Gastrocnemius medialis (tissue), 4 donors: ENCODE results near the gene SWI5. TPM values are rescaled to one million over a fixed set of nuclear protein-coding genes. Genes with fewer than 3 reads are reported as not detected.

Experiments
- ATAC-seq, 2 donors: fragments of 150-250 bp; one replicate each; pipeline ENCODE4 v1.9.1; 2016
- DNase-seq, 2 donors: peaks; one replicate each; pipeline ENCODE4 v3.0.0-alpha.2; 2019
- H3K27ac ChIP-seq, 4 donors: fragments of 200-600 bp; sonication (generic); 1 replicate in 1 of 4; 2 replicates in 3 of 4; pipeline ENCODE4 v1.5.1; 2016 to 2018; ENCODE audit warnings: mild to moderate bottlenecking in 2 of 4, moderate library complexity in 1 of 4
- H3K27me3 ChIP-seq, 3 donors: fragments of 200-600 bp; sonication (generic) in 2 of 3; 1 replicate in 1 of 3; 2 replicates in 2 of 3; pipeline versions ENCODE4 v1.5.1 to v1.6.0; 2016 to 2019; ENCODE audit warnings: mild to moderate bottlenecking in 1 of 3, moderate library complexity in 1 of 3
- H3K36me3 ChIP-seq, 2 donors: fragments of 200-600 bp; sonication (generic) in 1 of 2; one replicate each; pipeline ENCODE4 v1.5.1; 2017 to 2018
- H3K4me1 ChIP-seq, 2 donors: fragments of 200-600 bp; sonication (generic) in 1 of 2; one replicate each; pipeline ENCODE4 v1.5.1; 2016 to 2017; ENCODE audit warnings: mild to moderate bottlenecking in 2 of 2
- H3K4me3 ChIP-seq, 4 donors: fragments of 200-600 bp; sonication (generic) in 3 of 4; 1 replicate in 1 of 4; 2 replicates in 3 of 4; pipeline ENCODE4 v1.5.1; 2016 to 2019; ENCODE audit warnings: mild to moderate bottlenecking in 2 of 4
- H3K9me3 ChIP-seq, 3 donors: fragments of 200-600 bp; sonication (generic) in 2 of 3; 1 replicate in 1 of 3; 2 replicates in 2 of 3; pipeline ENCODE4 v1.5.1; 2016 to 2019
- CTCF ChIP-seq, 5 experiments: fragments of 450-650 bp in 3 of 5; fragments of 200-600 bp in 2 of 5; sonication (generic) in 2 of 5; IDR thresholded peaks in 4 of 5; conservative IDR thresholded peaks in 1 of 5; 1 replicate in 4 of 5; 2 replicates in 1 of 5; pipeline ENCODE4 v1.5.1; 2016 to 2019; ENCODE audit warnings: antibody characterized with exemption in 5 of 5, mild to moderate bottlenecking in 3 of 5, moderate library complexity in 3 of 5
- POLR2A ChIP-seq, 2 donors: fragments of 450-650 bp; IDR thresholded peaks; one replicate each; pipeline ENCODE4 v1.6.1; 2017; ENCODE audit warnings: antibody characterized with exemption in 2 of 2, mild to moderate bottlenecking in 2 of 2, moderate library complexity in 2 of 2
- in situ Hi-C, 4 donors: fragments of 200-750 bp; cut with MboI; loops; one replicate each; pipeline versions ENCODE4 v1.15.0 to v1.8.0; 2017; ENCODE audit warnings: low sequenced_read_pairs in 4 of 4
- intact Hi-C: fragments of 100-400 bp; cut with DNase I; formaldehyde crosslinking; loops from one replicate; pipeline ENCODE4 v1.15.1; 2023; ENCODE audit warnings: low total_unique reads
- total RNA-seq, 4 donors: library from RNA; depleted of rRNA; stranded (reverse); fragments of >200 nt; gene quantifications; one replicate each; pipeline versions ENCODE4 v1.1.0 to v1.2.3, GENCODE V29; 2016

The SWI5 gene
- total RNA-seq, 4 donors from 2014 or later: 12.7 to 23.8 (median 13.5) TPM

GRCh38 chr9:128257907-128258306, 18.2 kb upstream of the SWI5 start:
- Histone ChIP-seq H3K36me3 (peaks cover 0 to 66% of the 10 kb centered on the region in 2 donors), H3K27me3 (peaks cover 0 to 2% (median 0%) of the 10 kb centered on the region in 3 donors), H3K4me1 (no peaks in the 10 kb centered on the region), H3K27ac (no peak overlapping the region), H3K9me3 (no peaks in the 10 kb centered on the region), H3K4me3 (no peak overlapping the region)
- in situ Hi-C loops (no loop called here), intact Hi-C loops (no loop called here)
- ATAC-seq (no peak), DNase-seq (no peak)
- no peak for TF ChIP-seq CTCF (IDR thresholded peaks at IDR 0.05 in 4 of 5, conservative IDR thresholded peaks at IDR 0.05 in 1 of 5)
- no peak for TF ChIP-seq POLR2A (IDR thresholded peaks at IDR 0.05)

- Histone ChIP-seq H3K36me3 (peaks cover 0 to 68% of the 10 kb centered on the region in 2 donors), H3K4me1 (no peaks in the 10 kb centered on the region), H3K9me3 (no peaks in the 10 kb centered on the region), H3K27ac (no peak overlapping the region), H3K4me3 (no peak overlapping the region), H3K27me3 (no peaks in the 10 kb centered on the region)
- DNase-seq (no peak), ATAC-seq (no peak)
- in situ Hi-C loops (no loop called here), intact Hi-C loops (no loop called here)
- no peak for TF ChIP-seq POLR2A (IDR thresholded peaks at IDR 0.05)
- no peak for TF ChIP-seq CTCF (IDR thresholded peaks at IDR 0.05 in 4 of 5, conservative IDR thresholded peaks at IDR 0.05 in 1 of 5)
Observed at GRCh38 chr9:128258326-128258725, 17.8 kb upstream of the SWI5 start.

- TF ChIP-seq CTCF (IDR thresholded peaks at IDR 0.05 in 4 of 5, conservative IDR thresholded peaks at IDR 0.05 in 1 of 5) (no peak), POLR2A (IDR thresholded peaks at IDR 0.05) (no peak)
- Histone ChIP-seq H3K4me3 (no peak overlapping the region), H3K9me3 (no peaks in the 10 kb centered on the region), H3K27ac (no peak overlapping the region), H3K36me3 (peaks cover 0 to 68% of the 10 kb centered on the region in 2 donors), H3K4me1 (no peaks in the 10 kb centered on the region), H3K27me3 (no peaks in the 10 kb centered on the region)
- no peak for ATAC-seq
- in situ Hi-C loops (no loop called here), intact Hi-C loops (no loop called here)
- no peak for DNase-seq
Observed at GRCh38 chr9:128259156-128259555, 16.9 kb upstream of the SWI5 start.

GRCh38 chr9:128260340-128260739, 15.7 kb upstream of the SWI5 start:
- Histone ChIP-seq H3K4me3 (no peak overlapping the region), H3K9me3 (no peaks in the 10 kb centered on the region), H3K27me3 (no peaks in the 10 kb centered on the region), H3K27ac (no peak overlapping the region), H3K4me1 (no peaks in the 10 kb centered on the region), H3K36me3 (peaks cover 0 to 76% of the 10 kb centered on the region in 2 donors)
- no peak for TF ChIP-seq CTCF (IDR thresholded peaks at IDR 0.05 in 4 of 5, conservative IDR thresholded peaks at IDR 0.05 in 1 of 5)
- TF ChIP-seq POLR2A (IDR thresholded peaks at IDR 0.05): no peak
- intact Hi-C loops: no loop called here
- ATAC-seq: no peak
- DNase-seq: no peak
- in situ Hi-C loops: no loop called here

- ATAC-seq (no peak), DNase-seq (no peak)
- H3K27me3 ChIP-seq: no peaks in the 10 kb centered on the region
- intact Hi-C loops: no loop called here
- in situ Hi-C loops: no loop called here
- H3K27ac ChIP-seq: no peak overlapping the region
- H3K9me3 ChIP-seq: no peaks in the 10 kb centered on the region
- H3K4me1 ChIP-seq: no peaks in the 10 kb centered on the region
- peaks cover 0 to 86% of the 10 kb centered on the region in 2 donors for H3K36me3 ChIP-seq
- H3K4me3 ChIP-seq: no peak overlapping the region
- TF ChIP-seq CTCF (IDR thresholded peaks at IDR 0.05 in 4 of 5, conservative IDR thresholded peaks at IDR 0.05 in 1 of 5): no peak
- no peak for TF ChIP-seq POLR2A (IDR thresholded peaks at IDR 0.05)
Observed at GRCh38 chr9:128262687-128263086, 13.4 kb upstream of the SWI5 start.
